ENCODE measurements around the gene FGF9.

The FGF9 gene

DNA sequence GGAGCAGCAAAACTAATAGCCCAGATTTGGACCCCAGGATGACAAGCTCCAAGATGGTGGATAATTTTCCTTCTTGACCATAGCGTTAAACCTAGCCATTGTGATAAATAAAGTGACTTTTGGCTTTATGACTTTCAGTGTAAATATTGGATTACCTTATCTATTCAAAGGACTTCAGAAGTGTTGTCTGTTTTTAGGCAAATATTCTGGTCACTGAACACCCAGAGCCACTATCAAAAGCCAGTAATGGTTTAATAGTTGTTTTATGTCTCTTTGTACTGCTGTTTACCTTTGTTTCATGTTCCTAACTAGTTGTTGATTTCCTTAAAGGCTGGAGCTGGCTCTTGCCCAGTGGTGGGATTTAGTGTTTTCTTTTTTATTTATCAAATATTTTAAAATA, 81.6 kb downstream of the FGF9 start:
- H3K4me3 ChIP-seq (ENCODE audit: low read length), result no peak overlapping the region
- TF ChIP-seq, protein P1, sequence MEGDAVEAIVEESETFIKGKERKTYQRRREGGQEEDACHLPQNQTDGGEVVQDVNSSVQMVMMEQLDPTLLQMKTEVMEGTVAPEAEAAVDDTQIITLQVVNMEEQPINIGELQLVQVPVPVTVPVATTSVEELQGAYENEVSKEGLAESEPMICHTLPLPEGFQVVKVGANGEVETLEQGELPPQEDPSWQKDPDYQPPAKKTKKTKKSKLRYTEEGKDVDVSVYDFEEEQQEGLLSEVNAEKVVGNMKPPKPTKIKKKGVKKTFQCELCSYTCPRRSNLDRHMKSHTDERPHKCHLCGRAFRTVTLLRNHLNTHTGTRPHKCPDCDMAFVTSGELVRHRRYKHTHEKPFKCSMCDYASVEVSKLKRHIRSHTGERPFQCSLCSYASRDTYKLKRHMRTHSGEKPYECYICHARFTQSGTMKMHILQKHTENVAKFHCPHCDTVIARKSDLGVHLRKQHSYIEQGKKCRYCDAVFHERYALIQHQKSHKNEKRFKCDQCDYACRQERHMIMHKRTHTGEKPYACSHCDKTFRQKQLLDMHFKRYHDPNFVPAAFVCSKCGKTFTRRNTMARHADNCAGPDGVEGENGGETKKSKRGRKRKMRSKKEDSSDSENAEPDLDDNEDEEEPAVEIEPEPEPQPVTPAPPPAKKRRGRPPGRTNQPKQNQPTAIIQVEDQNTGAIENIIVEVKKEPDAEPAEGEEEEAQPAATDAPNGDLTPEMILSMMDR (conservative IDR thresholded peaks at IDR 0.05; ENCODE audit: low read depth, low read length), result no peak
- no peak for DNase-seq (ENCODE audit: low read depth)

DNA sequence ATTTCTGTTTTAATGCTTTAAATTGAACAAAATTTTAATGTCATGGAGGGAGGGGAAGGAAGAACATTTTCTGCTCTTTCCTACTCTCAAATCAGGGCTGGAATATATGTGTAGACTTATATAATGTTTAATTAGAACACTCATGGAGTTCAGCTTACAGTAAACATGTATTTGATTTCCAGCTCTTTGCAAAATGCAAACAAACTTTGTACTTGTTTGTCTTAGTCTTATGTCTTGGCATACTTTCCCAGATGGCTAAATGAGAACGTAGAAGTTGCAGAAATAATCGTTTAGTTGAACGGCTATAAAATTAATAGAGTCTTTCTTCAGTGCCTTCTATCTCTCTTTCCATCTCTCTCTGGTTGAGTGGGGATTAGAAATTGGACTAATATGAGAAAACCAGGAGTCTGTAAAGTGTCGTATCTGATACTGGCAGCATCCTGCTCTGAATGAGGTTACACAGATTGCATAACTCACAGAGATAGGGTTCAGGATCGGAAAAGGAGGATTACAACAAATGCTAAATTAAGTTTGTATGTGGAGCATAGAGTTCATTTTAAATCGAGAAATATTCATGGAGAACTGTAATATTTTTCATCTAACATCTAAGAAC, 82.3 kb downstream of the FGF9 start:
- TF ChIP-seq, protein P1 (conservative IDR thresholded peaks at IDR 0.05; ENCODE audit: low read depth, low read length), result no peak

More for the DNA sequence above, 82.3 kb downstream of the FGF9 start:
- H3K4me3 ChIP-seq (ENCODE audit: low read length), result no peak overlapping the region
- DNase-seq (ENCODE audit: low read depth), result no peak
